ENCODE results near the gene PLGLB1. TPM values are rescaled to one million over a fixed set of nuclear protein-coding genes. Genes with fewer than 3 reads are reported as not detected.
"Not testable (repeated sequence)": the region's sequence is repeated elsewhere in the genome, so short reads cannot be mapped to it uniquely, and the experiment has no call there.

The PLGLB1 gene
- total RNA-seq, 1 experiment from 2014 or later, result 0.52 TPM

GRCh38 chr2:87021043-87021442, 601 bp downstream of the PLGLB1 start:
- DNase-seq (ENCODE audit: low spot score); H3K27me3 Mint-ChIP-seq (ENCODE audit: low read depth); H3K36me3 Mint-ChIP-seq; POLR2A ChIA-PET; H3K27ac Mint-ChIP-seq; CTCF ChIA-PET; H3K4me1 Mint-ChIP-seq; H3K9me3 Mint-ChIP-seq; H3K4me3 Mint-ChIP-seq; ATAC-seq: not testable (repeated sequence)

DNA sequence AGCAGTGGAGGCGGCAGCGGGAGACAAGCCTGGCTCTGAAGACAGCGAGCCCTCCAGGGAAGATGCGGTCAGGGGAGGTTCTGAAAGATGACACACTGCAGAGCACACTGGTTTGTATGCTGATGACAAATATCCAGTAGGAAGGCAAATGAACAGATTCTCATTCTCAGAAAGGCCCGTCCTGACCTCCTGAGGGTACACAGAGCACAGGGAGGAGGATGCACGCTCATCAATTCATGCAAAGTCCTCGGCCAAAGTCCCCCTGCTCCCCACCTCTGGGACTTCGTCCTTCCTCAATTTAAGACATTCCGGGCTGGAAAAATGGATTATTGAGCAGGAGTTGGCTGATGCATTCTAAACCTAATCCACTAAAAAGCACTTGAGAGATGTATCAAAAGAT, 2.6 kb downstream of the PLGLB1 start:
- H3K9me3 Mint-ChIP-seq; ATAC-seq; H3K4me1 Mint-ChIP-seq; H3K27ac Mint-ChIP-seq; H3K4me3 Mint-ChIP-seq; H3K36me3 Mint-ChIP-seq; H3K27me3 Mint-ChIP-seq (ENCODE audit: low read depth); POLR2A ChIA-PET; CTCF ChIA-PET; DNase-seq (ENCODE audit: low spot score): not testable (repeated sequence)

DNA sequence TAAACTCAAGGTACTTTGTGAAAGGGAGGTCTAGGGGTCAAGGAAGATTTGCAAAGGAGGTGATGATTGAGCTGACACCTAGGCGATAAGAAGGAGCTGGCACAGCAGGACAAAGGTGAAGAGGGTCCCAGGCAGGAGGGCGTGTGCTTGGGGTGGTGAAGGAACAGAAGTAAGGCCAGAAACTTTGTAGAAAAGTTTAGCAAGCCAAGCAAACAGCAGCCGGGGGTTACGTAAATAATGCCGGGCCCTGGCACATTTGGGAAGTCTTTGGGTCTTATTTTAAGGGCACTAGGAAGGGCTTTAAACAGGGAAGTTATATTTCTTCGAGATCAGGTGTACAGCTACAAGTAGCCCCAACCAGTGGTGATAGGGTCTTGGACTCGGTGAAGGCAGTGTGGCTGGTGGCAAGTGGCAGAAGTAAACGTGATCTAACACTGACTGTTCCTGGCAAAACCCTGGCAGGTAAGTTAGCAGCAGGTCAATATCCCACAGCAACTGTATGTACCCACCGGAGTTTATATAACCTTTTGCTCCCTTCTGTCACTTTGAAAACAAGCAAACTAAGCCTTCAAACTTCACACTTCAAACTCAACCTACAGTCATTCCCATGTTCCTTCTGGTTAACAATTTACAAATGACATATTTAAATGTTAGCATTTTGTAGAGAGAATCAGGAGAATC, 7.0 kb downstream of the PLGLB1 start:
- H3K4me1 Mint-ChIP-seq; ATAC-seq; H3K4me3 Mint-ChIP-seq; H3K36me3 Mint-ChIP-seq; CTCF ChIA-PET; POLR2A ChIA-PET; H3K27me3 Mint-ChIP-seq (ENCODE audit: low read depth); H3K9me3 Mint-ChIP-seq; DNase-seq (ENCODE audit: low spot score); H3K27ac Mint-ChIP-seq: not testable (repeated sequence)

DNA sequence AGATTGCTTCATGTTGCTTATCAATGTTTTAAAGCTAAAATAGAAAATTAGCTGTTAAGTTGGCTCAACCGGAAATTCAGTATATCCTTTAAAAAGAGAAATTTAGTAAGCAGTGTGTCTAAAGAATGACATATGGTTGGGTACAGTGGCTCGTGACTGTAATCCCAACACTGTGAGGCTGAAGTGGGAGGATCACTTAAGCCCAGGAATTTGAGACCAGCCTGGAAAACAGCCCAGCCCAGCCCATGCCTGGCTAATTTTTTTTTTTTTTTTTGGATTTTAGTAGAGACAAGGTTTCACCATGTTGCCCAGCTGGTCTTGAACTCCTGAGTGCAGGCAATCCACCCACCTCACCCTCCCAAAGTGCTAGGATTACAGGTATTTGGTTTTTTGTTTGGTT, 17.2 kb downstream of the PLGLB1 start:
- H3K4me1 Mint-ChIP-seq; H3K9me3 Mint-ChIP-seq; H3K36me3 Mint-ChIP-seq; DNase-seq (ENCODE audit: low spot score); POLR2A ChIA-PET; ATAC-seq; H3K27me3 Mint-ChIP-seq (ENCODE audit: low read depth); H3K4me3 Mint-ChIP-seq; CTCF ChIA-PET; H3K27ac Mint-ChIP-seq: not testable (repeated sequence)

Other genes starting within 250 kb of the PLGLB1 start
- gene CD8A, start 230.9 kb downstream of the PLGLB1 start, total RNA-seq (2021), result 0.27 to 0.44 TPM (median 0.30 TPM) in 3 replicates
- 0.70 to 0.73 TPM (median 0.71 TPM) in 3 replicates for gene CD8B, start 160.0 kb downstream of the PLGLB1 start, total RNA-seq (2021)
- 3.8 to 6.4 TPM (median 5.0 TPM) in 3 replicates for gene RGPD1, start 79.7 kb downstream of the PLGLB1 start, total RNA-seq (2021)